NCI-H2227 treated with DMSO at 0.1 percent for 48 hours (cell line): Measurements from ENCODE around the gene ADISSP.
A peak's percentile ranks its signal among the peaks of the same experiment; 100 is the strongest.

Source experiments
- DNase-seq: peaks from one replicate; lab custom pipeline; 2025; lab: John Stamatoyannopoulos, UW

Gene ADISSP

DNA sequence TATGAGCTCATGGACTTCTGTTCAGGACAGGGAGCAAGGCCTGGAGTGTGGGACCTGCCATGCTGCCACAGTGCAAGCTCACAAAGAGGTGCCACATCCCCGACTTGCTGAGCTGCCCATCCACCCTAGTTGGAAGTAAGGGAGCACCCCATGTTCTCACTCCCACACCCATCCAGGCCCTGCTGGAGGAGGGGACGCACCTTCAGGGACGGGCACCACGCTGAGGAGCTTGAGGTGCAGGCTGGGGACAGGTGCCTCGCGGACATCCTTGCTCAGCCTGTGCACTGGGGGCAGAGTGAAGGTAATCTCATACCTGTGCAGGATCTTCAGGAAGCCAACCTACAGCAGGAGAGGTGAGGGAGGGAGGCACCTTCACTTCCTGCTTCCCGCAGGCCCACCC lies 12.3 kb downstream of the ADISSP start:
- no peak for DNase-seq

GRCh38 chr20:3754276-3754630 lies 13.3 kb downstream of the ADISSP start:
- no peak for DNase-seq

- DNase-seq = no peak
Observed at GRCh38 chr20:3753501-3754275, 13.9 kb downstream of the ADISSP start.

DNA sequence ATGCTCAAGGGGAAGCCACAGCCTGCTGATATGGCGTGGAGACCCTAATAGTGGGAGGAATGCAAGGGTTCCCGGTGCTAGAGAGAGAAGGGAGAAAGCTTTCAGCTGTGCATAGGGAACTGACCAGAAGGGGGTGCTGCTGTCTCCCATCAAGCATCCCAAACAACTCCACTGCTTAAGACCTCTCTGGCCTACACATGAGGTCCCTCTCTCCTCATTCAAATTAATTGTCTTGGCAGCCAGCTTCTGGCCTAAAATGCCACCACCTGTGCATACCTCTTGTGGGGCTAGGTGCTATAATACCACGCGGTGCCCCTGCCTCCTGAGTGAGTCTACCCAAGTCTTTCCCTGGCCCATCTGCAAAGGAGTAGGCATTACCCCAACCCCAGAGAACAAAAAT lies 14.5 kb downstream of the ADISSP start:
- no peak for DNase-seq

DNA sequence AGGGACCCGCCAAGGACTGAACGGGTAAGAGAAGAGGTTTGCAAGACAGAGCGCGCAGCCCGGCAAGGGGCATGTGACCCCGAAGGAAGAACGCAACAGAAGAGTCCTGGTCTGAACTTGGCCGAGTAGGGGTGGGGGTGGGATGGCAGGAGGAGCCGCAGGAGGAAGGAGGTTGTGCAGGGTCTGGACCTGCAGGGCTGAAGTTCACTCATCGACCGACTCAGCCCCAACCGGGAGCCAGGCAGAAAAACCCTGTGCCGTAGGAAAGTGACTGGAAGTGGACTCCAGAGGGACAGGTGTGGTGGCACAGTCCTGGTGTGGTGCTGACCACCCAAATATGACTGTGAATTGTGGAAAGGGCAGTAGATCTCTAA lies 15.2 kb downstream of the ADISSP start:
- no peak for DNase-seq

DNA sequence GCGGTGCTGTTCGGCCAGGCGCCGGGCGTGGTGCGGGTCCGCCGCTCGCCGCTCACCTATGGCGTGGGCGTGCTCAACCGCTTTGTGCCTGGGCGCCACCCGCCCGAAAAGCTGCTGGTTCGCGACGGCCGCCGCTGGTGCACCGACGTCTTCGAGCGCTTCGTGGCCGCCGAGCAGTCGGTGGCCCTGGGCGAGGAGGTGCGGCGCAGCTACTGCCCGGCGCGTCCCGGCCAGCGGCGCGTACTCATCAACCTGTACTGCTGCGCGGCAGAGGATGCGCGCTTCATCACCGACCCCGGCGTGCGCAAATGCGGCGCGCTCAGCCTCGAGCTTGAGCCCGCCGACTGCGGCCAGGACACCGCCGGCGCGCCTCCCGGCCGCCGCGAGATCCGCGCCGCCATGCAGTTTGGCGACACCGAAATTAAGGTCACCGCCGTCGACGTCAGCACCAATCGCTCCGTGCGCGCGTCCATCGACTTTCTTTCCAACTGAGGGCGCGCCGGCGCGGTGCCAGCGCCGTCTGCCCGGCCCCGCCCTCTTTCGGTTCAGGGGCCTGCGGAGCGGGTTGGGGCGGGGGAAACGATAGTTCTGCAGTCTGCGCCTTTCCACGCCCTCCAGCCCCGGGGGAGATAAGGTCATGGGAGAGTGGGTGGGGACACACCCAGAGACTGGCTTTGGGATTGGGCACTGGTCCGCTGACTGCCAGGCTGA lies 15.7 kb downstream of the ADISSP start:
- no peak for DNase-seq

GRCh38 chr20:3751305-3751674 lies 16.3 kb downstream of the ADISSP start:
- no peak for DNase-seq

- no peak for DNase-seq
Observed at GRCh38 chr20:3749689-3750531, 17.6 kb downstream of the ADISSP start.

- no peak for DNase-seq
Observed at GRCh38 chr20:3749087-3749688, 18.4 kb downstream of the ADISSP start.

- no peak for DNase-seq
Observed at GRCh38 chr20:3748073-3748472, 19.5 kb downstream of the ADISSP start.

GRCh38 chr20:3747471-3747870 lies 20.1 kb downstream of the ADISSP start:
- DNase-seq = no peak

- no peak for DNase-seq
Observed at GRCh38 chr20:3745686-3746173, 21.8 kb downstream of the ADISSP start.

GRCh38 chr20:3744806-3745685 lies 22.5 kb downstream of the ADISSP start:
- DNase-seq = no peak

DNA sequence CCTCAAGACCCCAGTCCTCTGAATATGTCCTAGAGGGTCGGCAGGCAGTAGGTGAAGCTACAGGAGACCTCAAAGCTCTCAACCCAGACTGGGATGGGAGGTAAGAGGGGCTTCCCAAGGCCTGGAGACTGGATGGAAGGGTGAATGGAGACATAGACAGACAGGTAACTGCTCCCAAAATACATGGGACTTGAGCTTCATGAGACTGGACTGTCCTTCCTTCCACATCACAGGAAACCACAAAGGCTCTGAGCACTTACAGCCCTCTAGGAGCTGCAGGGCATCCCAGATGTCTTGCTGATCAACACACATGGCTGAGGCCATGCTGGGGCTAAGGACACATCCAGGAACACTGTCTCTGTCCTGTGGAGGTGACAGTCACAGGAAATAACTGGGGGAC lies 23.5 kb downstream of the ADISSP start:
- DNase-seq = no peak

DNA sequence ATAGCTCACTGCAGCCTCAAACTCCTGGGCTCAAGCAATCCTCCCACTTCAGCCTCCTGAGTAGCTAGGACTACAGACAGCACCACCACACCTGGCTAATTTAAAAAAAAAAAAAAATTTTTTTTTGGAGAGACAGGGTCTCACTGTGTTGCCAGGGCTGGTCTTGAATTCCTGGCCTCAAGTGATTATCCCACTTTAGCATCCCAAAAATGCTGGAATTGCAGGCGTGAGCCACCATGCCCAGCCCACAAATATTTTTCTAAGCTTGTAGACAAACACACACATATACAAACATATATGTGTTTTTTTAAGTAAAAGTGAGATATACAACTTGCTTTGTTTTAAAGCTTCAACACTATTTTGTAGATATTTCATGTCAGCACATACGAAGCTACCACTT lies 24.3 kb downstream of the ADISSP start:
- DNase-seq = no peak

DNA sequence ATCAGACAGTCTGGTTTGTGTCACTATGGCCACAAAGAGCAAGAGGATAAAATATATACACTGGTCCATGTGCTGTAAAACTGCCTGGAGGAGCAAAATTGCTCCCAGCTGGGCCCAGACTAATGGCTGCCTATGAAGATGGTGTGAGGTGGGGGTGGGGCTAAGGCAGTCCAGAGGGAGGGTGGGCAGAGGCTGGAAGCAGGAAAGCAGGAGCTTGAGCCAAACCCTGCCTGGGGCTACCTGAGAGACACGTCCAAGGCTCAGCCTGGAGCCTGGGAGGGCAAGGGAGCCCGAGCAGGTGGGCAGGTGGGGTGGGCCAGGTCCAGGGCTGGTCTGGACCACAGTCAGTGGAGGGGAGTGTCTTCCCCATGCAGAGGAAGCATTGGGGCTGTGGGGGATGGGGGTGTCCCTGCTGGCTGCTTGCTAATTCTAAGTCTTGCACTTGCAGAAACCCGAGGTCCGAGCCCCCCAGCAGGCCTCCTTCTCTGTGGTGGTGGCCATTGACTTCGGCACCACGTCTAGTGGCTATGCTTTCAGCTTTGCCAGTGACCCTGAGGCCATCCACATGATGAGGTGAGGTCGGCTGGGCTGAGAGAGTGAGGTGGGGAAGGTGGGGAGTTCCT lies 25.6 kb downstream of the ADISSP start:
- peak; percentile 23 for DNase-seq

DNA sequence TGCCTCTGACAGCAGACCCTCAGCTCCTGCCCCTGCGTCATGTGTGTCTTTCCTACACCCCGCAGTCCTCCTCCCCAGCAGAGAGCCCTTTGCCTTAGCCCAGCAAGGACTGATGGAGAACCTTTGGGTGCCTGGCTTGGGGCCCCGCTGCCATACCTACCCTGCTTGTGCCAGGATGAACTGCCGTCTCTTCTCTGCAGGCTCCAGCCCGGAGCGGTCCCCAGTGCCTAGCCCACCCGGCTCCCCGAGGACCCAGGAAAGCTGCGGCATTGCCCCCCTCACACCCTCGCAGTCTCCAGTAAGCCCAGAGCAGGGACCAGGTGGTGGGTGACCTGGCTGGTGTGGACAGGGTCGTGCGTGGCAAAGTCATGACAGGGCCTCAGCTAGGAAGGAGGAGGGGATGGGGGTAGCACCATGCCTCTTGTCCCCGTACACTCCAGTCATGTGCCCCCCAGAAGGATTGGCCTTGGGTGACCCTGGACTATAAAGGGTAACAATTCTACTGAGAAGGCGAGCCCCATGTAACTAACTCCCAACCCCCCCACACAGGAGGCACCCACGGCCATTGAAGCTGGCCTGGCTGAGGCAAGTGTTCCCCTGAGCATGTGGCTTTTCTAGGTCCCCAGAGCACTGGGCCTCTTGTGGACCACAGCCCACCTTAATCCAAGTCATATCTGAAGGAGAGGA lies 26.8 kb downstream of the ADISSP start:
- DNase-seq = no peak

DNA sequence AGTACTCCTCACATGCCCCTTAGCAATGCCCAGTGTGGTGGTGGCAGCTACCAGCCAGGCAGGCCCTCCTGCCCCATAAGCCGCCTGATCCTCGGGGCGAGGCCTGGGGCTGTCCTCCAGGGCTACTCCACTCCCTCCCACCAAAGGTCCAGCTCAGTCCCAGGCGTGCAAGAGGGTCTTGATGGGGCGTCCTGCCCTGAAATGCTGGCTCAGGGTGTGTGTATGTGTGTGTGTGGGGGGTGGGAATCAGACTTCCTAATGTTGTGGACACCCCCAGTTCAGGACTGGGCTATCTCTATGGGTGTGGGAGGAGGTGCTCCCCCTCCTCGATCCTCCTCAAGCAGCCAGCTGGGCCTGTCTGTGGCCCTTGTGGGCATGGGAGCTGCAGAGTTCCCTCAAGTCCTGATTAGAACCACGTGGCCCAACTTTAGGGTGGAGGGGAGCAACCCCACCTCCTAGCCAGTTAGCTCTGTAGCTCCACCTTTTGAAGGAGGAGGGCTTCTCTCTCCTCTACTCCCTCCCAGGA lies 27.6 kb downstream of the ADISSP start:
- DNase-seq = no peak

DNA sequence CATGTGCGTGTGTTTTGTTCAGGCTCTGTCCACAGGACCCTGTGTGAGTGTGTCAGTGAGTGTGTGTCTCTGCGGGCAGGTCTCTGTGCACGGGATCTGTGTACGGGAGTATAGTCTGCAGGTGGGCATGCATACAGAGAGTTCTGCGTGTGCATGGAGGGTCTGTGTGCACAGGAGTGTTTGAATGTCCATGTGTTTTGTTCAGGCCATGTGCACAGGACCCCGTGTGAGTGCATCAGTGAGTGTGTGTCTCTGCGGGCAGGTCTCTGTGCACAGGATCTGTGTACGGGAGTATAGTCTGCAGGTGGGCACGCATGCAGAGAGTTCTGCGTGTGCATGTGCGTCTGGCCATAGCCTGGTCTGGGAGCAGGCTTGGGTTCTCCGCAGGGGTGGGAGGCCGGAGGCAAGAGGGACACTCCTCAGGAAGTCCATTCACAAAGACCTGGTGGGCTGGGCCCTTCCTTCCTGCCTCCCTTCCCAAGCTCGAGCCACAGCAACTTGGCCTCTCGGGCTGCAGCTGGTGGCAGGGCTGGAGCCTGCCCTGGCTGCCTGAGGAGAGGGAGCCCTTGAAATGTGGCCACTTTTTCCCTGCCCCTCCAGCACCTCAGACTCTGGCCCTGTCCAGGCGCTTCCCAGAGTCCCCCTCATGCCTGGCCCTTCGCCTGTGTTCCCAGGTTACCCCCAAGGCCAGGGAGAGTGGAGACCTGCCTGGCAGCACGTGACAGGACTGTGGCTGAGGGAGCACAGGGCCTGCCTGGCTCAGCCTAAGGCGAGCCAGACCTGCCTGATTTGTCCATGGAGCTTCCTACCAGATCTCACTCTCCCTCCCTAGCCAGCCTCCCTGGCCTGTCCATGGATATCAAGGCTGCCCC lies 28.3 kb downstream of the ADISSP start:
- DNase-seq = no peak
